IPS DF 19.7 (cell line): Measurements from ENCODE around the gene CASTOR1.

Experiments used
- DNase-seq: peaks from one replicate; pipeline ENCODE4 v3.0.0-alpha.2; 2013; ENCODE audit warnings: low read depth, low spot score

CASTOR1 gene

DNA sequence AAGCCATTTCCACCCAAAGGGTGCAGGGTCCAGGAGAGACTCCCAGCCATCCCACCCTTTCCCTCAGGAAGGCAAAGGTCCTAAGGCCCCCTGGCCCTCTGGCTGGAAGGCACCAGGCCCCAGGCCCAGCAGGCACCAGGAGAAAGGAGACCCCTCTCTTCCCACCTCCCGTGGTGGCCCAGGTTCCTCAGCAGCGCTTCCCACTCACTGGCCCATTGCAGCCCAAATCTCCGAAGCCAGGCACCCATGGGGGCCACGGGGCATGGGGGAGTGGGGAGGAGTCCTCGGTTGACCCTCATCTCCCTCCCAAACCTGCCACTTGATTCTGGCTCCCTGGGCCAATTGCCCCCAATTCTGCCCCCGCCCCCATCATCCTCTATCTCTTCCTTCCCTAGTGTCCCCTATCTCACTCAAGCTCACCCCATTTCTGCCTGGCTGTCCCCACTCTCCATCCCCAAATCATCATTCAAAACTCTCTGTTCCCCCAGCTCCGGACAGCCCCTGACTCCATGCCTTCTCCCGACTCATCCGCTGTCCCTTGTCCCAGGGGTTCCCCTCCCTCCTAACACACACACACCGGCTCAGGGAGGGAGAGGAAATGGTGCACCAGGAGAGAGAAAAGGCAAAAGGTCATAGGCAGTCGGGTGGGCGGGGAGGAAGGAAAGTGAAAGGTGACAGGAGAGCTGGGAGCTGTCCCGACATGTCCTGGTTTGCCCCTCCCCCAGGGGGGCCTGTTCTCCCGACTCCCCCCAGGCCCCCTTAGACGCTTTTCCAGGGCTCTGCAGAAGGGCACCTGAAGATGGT lies 43.9 kb downstream of the CASTOR1 start:
- DNase-seq: no peak

DNA sequence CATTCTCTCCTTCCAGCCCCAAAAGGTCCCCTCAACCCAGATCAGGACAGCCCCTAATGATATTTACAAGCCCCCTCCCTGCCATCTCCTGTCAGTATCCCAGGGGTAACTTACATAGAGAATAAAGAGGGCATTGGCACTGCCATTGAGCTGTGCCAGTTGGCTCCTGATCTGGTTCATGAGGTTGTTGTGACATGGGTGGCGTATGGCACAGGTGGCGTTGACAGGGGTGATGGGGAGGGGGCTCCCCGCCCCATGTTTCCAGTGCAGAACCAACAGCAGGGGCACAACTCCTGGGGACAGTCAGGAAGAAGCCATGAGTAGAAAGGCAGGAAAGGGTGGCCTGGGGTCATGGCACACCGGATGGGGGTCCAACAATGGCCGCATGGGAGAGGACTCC lies 44.7 kb downstream of the CASTOR1 start:
- DNase-seq: no peak

DNA sequence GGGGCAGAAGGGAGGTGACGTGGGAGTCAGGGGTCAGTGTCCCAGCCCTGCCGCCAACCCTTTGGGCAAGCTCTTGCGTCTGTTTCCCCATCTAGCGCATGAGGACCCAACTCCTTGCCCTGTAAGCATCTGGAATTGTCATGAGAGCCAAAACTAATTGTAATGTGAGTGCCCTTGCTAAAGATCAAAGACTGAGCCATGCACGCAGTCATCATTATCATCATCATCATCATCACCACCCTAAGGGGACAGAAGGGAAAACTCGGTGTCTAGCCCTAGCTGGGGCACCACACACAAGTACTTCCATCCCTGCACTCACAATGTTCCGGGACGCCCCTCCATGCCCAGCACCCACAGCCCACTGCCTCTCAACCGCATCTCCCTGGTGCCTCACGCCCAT lies 45.2 kb downstream of the CASTOR1 start:
- DNase-seq: no peak

DNA sequence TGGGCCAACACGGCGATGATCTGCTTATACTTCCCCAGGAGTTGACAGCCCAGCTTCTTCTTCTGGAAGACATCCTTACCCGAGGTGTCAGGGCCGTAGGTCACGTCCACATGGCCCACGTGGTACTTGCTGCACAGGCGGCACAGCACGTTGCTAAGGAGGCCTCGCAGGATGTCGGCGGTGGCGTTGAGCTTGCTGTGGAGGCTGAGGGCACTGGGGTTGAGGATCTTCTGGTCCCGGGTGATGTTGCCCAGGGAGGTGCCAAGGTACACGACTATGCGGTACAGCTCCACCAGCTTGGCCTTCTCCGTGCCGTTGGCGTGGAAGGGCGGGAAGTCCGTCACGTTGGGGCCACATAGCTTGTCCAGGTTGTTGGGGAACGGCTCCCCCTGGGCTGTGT lies 45.6 kb downstream of the CASTOR1 start:
- no peak for DNase-seq

DNA sequence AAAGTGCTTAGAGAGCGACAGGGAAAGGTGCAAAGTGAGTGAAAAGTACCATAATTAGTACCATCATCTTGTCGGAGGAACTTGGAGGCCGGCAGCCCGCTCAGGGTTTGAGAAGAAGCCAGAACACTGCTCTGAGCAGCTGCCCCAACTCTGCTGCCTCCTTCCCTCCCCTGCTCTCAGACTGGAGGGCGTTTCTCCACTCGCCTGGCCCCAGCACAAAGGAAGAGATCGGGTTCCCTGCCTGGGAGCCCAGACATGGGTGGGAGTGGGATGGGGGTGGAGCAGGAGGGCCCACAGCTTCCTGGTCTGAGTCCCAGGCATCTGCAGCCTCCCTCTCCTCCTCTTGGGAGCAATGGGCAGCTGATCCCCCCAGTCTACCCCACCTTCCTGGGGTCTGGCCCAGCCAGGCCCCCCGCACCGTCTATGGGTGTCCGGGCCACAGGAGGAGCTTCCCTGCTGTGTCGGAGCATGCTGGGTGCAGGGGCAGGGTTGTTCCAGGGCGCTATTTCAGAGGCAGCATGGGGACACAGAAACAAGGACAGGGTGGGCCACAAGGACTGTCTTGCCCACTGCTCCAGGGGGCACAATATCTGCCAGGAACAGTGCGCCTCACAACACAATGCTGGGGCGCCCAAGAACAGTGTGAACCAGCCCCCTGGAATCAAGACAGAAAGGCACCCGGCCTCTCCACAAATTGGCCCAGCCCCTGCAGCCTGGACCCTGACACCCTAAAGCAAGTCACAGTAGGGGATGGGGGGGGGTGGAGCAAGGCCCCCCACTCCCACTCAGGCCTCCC lies 47.5 kb downstream of the CASTOR1 start:
- no peak for DNase-seq

DNA sequence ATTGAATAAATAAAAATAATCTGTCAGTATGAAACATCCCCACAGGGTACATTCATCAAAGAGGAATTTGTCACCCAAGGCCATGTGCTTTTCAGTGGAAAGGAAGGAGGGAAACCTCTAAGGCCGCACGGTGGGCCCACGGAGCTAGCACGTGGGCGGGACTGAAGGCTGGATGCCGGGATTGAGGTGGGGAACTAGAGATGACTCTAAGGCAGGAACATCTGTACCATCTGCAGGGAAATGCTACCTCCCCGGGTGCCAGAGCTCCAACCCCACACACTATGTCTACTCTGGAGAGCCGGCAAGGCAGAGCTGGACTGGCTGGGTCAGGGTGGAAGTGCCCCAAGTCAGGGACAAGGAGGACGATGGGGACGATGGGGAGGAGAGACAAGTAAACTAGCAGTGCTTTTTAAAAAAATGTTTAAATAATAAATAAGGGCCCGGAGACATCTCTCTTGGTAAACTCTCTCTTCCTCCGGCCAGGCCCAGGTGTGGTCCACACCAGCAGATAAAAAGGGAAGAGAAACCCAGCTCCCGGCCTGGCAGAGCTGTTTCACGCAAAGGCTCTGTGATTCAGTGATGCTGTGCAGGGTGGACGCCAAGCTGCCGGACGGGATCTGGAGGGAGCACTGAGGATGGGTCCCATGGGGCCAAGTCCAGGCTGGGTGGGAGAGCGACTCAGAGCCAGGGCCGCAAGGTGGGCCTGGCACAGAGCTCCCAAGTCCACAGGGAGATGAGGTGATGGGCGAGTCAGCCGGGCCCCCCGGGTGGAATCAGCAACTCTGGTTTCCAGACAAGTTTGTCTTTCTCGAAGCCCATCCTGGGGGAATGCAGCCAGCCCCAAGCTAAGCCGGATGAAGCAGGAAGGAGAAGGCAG lies 48.5 kb downstream of the CASTOR1 start:
- DNase-seq: no peak

DNA sequence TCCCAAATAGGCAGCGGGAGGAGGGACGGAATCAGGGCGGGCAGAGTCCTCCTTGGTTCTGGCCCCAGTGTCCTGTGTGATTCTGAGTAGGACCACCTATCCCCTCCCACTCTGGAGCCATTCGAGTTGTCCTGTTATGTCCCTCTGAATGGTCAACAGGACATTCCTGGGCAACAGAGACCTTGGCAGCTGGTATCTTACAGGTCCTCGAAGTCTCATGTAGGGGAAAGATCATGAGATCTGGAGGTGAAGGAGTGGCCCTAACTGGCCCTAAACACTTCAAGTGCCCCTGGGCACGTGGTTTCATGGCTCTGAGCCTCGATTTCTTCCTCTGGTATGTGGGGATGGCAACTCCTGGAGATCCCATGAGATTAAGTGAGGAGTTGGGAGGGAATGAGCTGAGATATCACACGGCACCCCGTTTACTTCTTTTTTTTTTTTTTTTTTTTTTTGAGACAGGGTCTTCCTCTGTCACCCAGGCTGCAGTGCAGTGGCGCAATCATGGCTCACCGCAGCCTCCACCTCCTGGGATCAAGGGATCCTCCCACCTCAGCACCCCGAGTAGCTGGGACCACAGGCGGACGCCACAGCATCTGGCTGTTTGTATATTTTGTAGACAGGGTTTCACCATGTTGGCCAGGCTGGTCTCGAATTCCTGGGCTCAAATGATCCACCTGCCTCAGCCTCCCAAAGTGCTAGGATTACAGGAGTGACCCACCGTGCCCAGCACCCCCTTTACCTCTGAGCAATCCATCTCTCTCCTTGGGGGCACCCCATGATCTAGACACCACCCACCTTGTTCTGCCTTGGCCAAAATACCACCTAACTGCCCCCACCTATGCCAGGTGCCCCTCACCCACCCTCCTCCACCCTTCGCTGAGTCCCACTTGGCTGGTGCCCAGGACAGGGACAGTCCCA lies 49.6 kb downstream of the CASTOR1 start:
- DNase-seq: no peak

DNA sequence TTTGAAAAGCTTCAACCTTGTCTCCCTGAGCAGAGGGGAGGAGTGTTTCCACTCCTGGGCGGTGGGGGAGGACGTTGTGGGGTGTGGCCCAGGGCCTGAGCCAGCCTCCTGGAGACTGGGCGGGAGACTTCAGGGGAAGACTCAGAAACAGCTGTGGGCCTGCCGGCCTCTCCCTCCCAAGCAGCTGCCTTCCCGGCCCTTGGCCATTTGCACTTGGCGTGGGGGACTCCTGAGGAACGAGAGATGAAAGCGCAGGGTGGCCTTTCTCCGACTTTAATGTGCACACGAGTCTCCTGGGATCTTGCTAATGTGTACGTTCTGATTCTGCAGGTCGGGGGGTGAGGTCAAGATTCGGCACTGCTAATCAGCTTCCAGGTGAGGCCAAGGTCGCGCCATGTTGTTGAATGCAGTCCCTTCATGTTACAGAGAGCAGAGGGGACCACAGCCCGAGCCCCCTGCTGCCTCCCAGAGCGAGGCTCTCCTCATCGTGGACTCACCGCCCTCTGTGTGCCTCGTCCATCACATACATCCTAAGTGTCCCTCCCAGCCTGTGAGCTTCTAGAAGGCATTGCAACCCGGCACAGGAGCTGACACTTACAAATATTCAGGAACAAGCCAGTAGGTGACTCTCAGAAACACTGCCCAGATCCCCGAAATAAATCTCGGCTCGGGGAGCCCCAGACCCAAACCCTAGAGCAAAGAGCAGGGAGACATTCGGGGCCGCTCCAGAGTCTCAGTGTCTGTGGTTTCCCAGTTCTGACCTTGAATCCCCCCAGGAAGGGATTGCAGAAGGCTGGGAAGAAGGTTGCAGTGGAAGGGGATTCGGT lies 50.4 kb downstream of the CASTOR1 start:
- no peak for DNase-seq

DNA sequence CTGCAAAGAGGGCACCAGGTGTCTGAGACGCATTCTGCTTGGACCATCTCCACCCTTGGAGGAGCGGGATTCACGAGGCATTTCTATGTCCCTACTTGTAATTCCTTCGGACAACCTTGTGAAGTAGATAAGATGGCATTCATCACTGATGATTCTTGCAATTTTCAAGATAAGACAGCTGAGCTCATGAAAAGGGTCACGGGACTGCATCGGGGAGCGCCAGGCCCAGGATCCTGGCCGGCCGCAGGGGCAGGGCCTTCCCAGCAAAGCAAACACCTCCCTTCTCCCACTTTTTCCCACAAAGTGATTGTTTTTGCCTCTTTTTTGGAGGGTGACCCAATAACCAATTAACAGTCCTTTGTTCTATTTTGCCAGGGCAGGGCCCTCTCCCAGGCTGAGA lies 51.2 kb downstream of the CASTOR1 start:
- no peak for DNase-seq

DNA sequence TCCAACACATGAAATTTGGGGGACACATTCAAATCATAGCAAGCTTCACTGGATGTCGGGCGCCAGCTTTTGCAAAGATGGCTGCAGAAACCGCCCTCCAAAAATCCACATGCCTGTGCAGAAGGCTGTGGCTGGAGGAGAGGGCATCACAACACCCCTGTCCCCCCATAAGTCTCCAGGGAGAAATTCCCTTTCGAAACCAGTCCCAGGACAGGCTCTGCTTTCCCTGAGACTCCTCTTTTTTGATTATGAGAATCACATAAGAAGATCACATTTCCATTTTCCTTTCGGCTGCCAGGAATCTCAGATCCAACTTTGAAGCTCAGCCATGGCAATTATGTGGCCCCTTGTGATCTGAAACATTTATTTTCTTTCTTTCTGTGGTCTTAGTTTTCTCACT lies 52.4 kb downstream of the CASTOR1 start:
- DNase-seq: no peak

DNA sequence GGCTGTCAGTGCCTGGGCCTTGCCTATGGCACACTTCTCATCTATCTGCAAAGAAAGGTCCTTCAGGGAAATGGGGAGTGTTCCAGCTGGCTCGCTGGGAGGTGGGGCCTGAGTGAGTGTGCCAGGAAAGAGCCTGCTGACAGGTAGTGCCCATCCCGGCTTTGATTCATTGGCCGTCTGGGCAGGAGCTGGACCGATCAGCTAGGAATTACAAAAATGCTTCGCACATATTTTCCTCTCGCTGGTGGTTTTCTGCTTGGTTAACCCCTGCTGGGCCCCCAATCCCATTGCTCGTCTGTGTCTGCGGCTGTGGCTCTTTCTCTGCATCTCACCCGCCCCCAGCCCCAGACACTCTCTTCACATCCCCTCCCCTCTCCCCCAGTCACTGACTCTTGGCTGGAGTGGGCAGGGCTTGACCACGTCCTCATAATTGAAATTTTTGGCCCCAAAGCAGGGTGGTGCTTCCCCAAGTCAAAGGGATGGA lies 53.6 kb downstream of the CASTOR1 start:
- no peak for DNase-seq
